SU-DHL-6 (cell line): Measurements from ENCODE around the gene INPP5K.

Experiments used
- EZH2phosphoT487 ChIP-seq: fragments of 200-600 bp; sonication (generic), shearing (Covaris generic); conservative IDR thresholded peaks from 2 replicates; pipeline ENCODE4 v1.6.1; 2018; ENCODE audit warnings: mild to moderate bottlenecking, antibody characterized with exemption, low read length, moderate library complexity, mixed read lengths
- TF ChIP-seq, protein P1 (sequence below): fragments of 200-600 bp; sonication (generic); IDR thresholded peaks from one replicate; pipeline ENCODE4 v1.5.1; 2017; ENCODE audit warnings: antibody characterized with exemption, mild to moderate bottlenecking, low read length, moderate library complexity; ENCODE audit not compliant: insufficient read depth, poor library complexity, severe bottlenecking

DNA sequence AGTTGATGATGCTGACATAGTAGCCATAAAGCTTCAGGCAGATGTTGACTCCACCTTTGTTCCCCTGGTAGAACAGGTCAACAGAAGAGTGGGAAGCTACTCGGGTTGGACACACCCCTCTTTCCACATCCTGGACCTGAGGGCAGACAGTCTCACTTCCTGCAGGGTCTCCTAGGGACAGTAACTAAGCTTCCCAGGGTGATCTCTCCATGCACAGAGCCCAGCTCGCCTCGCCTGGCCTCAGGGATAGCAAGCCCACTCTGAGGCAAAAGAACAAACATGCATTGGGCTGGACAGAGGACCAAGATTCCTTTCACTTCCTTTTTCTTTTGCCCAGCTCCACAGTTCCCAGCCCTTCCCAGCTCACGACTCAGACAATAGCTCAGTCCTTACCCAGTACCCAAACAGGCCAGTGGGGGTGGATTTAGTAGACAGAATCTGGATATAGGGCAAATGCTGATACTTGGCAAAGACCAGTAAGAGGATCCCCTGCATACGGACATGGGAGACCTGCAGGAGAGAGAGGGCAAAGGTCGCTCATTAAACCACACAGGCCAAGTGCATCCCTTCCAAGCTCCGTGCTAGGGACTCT is 7.0 kb downstream of the INPP5K start:
- TF ChIP-seq, protein P1, sequence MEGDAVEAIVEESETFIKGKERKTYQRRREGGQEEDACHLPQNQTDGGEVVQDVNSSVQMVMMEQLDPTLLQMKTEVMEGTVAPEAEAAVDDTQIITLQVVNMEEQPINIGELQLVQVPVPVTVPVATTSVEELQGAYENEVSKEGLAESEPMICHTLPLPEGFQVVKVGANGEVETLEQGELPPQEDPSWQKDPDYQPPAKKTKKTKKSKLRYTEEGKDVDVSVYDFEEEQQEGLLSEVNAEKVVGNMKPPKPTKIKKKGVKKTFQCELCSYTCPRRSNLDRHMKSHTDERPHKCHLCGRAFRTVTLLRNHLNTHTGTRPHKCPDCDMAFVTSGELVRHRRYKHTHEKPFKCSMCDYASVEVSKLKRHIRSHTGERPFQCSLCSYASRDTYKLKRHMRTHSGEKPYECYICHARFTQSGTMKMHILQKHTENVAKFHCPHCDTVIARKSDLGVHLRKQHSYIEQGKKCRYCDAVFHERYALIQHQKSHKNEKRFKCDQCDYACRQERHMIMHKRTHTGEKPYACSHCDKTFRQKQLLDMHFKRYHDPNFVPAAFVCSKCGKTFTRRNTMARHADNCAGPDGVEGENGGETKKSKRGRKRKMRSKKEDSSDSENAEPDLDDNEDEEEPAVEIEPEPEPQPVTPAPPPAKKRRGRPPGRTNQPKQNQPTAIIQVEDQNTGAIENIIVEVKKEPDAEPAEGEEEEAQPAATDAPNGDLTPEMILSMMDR = no peak
- no peak for TF ChIP-seq EZH2phosphoT487
